HG03103 (cell line): ENCODE data around the gene GLB1L.
"Not testable (repeated sequence)": the region's sequence is repeated elsewhere in the genome, so short reads cannot be mapped to it uniquely, and the experiment has no call there.

Experiments
- ATAC-seq: cut with Tn5 transposase; IDR thresholded peaks from one replicate; pipeline ENCODE4 v1.9.1; 2021; ENCODE audit warnings: low read depth; ENCODE audit not compliant: unreplicated experiment

GLB1L gene

GRCh38 chr2:219209236-219210195 lies 35.7 kb downstream of the GLB1L start:
- ATAC-seq = no peak

DNA sequence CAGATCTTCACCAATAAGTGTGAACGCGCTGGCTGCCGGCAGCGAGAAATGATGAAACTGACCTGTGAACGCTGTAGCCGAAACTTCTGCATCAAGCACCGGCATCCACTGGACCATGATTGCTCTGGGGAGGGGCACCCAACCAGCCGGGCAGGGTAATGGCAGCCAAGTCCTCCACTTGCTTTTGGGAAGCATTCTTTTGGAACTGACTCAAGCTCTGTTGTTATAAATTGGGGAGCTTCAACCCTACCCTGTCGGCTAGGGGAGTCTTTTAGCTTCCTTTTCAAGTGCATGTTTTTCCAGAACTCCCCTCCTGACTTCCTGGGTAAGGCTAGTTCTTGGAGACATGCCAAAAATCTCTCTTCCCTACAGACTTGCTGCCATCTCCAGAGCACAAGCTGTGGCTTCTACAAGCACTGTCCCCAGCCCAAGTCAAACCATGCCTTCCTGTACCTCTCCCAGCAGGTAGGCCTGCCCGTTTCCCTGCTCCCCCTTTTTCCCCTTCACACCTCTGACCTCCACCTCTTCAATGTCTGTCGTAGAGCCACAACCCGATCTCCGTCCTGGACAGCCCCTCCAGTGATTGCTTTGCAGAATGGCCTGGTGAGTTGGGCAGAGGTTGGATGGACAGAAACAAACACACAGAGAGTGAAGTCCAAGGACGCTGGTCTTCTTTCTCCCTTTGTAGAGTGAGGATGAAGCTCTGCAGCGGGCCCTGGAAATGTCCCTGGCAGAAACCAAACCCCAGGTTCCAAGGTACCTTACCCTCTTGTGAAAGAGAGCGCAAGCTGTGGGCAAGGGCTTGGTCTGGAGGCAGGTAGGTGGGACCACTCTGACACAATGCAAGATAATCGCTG lies 37.1 kb downstream of the GLB1L start:
- ATAC-seq = no peak

DNA sequence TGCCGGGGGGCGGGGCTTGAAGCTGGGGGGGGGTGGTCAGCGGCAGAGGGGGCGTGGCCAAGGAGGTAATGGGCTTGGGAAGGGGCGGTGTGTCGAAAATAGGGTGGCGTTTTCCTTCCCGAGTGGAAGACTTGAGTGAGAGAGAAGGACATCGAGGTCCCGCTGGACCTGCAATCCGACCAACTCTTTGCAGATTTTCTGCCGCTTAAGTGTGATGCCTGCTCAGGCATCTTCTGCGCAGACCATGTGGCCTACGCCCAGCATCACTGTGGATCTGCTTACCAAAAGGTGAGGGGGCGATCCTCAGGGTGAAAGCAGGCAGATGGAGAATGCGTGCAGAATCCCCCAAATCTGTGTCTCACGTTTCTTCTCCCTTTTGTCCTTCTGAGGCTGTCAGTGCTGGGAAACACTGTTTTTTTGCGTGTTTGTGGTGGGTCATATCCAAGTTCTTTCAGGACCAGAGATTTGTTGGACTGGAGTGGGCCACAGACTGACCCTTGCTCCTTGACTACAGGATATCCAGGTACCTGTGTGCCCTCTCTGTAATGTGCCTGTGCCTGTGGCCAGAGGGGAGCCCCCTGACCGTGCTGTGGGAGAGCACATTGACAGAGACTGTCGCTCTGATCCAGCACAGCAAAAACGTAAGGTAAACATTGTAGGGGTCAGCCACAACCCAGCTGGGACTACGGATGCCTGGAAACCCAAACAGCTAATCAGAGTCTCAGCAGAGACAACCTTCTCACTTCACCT lies 37.9 kb downstream of the GLB1L start:
- ATAC-seq = no peak

DNA sequence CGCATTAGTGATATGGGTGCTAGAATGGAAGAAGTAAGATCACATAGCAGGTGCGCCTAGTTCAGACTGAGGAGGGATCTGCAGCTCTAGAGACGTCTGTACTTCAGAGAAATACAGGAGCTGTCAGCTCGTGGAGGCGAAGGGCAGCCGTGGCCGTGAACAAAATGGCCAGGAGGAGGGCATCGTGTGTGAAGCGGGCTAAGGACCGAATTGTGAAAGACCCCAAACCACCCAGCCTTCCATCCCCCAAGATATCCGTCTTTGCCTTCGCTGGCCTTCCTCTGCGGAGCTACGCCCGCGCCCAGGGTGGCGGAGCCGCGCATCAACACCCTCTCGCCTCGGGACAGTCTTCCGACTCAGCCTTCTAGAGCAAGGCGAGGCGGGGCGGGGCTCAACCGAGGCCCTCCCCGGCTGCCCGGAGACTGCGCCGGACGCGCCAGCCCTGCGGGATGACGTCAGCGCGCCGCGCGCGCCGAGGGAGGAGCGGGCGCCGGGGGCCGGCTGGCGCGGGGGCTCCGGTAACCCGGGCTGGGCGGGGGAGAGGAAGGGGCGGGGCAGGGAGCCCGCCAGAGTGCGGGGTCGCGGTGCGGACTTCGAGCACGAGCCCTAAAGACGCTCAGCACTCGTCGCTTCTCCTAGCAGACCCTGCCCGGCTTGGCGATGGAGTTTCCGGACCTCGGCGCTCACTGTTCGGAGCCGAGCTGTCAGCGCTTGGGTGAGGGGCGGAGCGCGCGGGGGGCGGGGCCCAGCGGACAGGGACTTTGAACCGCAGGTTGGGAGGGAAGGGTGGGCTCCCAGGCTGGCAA lies 38.7 kb downstream of the GLB1L start, which contains the start of gene ZFAND2B:
TSS of gene ZFAND2B (plus strand) at position 455 of the 806 bp plus-strand sequence. CDS start at position 661, 206 bp downstream.
- peak; percentile 96 for ATAC-seq

- no peak for ATAC-seq
Observed at GRCh38 chr2:219205981-219206327, 39.3 kb downstream of the GLB1L start.

DNA sequence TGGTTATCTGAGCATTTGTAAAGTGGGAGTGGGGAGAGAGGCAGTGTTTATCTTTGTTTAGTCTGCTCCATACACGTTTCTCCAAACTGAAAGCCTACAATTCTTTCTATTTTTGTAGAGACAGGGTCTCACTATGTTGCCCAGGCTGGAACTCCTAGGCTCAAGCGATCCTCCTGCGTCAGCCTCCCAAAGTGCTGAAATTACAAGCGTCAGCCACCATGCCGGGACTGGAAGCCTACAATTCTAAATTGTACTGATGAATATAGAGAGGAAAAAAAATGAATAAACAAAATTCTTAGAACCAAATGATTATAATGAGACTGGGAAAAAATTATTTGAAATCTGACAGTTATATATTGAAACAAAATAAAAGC lies 40.1 kb downstream of the GLB1L start:
- no peak for ATAC-seq

GRCh38 chr2:219204425-219205164 lies 40.6 kb downstream of the GLB1L start:
- no peak for ATAC-seq

DNA sequence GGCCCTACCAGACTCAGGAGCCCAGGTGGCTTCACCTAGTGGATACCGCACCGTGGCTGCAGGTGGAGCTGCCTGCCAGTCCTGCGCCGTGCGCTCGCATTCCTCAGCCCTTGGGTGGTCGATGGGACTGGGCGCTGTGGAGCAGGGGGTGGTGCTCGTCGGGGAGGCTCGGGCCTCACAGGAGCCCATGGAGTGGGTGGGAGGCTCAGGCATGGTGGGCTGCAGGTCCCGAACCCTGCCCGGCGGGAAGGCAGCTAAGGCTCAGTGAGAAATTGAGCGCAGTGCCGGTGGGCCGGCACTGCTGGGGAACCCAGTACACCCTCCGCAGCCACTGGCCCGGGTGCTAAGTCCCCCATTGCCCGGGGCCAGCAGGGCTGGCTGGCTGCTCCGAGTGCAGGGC lies 43.9 kb downstream of the GLB1L start:
- not testable (repeated sequence) for ATAC-seq

DNA sequence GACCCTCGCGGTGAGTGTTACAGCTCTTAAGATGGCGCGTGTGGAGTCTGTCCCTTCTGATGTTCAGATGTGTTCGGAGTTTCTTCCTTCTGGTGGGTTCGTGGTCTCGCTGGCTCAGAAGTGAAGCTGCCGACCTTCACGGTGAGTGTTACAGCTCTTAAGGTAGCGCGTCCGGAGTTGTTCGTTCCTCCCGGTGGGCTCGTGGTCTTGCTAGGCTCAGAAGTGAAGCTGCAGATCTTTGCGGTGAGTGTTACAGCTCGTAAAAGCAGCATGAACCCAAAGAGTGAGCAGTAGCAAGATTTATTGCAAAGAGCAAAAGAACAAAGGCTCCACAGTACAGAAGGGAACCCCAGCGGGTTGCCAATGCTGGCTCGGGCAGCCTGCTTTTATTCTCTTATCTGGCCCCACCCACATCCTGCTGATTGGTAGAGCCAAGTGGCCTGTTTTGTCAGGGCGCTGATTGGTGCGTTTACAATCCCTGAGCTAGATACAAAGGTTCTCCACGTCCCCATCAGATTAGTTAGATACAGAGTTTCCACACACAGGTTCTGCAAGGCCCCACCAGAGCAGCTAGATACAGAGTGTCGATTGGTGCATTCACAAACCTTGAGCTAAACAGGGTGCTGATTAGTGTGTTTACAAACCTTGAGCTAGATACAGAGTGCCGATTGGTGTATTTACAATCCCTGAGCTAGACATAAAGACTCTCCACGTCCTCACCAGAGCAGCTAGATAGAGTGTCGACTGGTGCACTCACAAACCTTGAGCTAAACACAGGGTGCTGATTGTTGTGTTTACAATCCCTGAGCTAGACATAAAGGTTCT lies 44.5 kb downstream of the GLB1L start:
- not testable (repeated sequence) for ATAC-seq

- ATAC-seq = no peak
Observed at GRCh38 chr2:219199470-219200211, 45.6 kb downstream of the GLB1L start.

- no peak for ATAC-seq
Observed at GRCh38 chr2:219198974-219199373, 46.3 kb downstream of the GLB1L start.

- ATAC-seq = no peak
Observed at GRCh38 chr2:219197388-219197787, 47.9 kb downstream of the GLB1L start.

DNA sequence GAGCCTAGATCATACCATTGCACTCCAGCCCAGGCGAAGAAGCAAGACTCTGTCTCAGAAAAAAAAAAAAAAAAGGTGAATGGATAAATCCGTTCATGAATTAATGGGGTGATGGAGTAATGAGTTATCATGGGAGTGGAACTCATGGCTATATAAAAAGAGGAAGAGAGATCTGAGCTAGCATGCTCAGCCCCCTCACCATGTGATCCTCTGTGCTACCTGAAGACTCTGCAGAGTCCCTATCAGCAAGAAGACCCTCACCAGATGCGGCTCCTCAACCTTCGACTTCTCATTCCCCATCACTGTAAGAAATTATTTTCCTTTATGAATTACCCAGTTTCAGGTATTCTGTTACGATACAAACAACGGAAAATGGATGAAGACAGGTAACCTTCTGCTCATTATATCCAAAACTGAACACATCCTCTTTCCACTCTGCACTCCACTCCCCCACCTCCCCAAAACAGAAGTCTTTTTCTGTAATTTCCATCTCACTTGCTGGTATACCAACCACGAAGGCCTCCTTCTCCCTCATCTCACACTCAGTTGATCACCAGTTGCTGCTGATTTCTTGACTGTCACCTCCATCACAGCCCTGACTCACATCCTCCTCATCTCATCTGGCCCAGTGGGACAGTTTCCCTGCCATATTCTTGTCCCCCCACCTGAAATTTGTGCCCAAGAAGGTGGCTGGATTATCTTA lies 58.3 kb downstream of the GLB1L start:
- no peak for ATAC-seq
